H1 (cell line): ENCODE data around the gene CPSF2. TPM values are rescaled to one million over a fixed set of nuclear protein-coding genes. Genes with fewer than 3 reads are reported as not detected.

Source experiments
- CTCF ChIA-PET: fragments of 300-600 bp; sonication (Branson Sonifier 250); formaldehyde crosslinking; loops from one replicate; lab custom pipeline; 2021; ENCODE audit not compliant: partially characterized antibody; lab: Charles Lee
- POLR2A ChIA-PET: fragments of 300-600 bp; sonication (Branson Sonifier 250); formaldehyde crosslinking; loops from one replicate; lab custom pipeline; 2021; ENCODE audit warnings: inconsistent platforms; ENCODE audit not compliant: partially characterized antibody; lab: Charles Lee
- DNase-seq, 2 experiments: peaks; one replicate each; pipeline versions ENCODE4 v3.0.0 to v3.0.0-alpha.2; 2010 to 2022; ENCODE audit warnings: low spot score in 2 of 2, low read depth in 1 of 2, mixed read lengths in 1 of 2
- FAIRE-seq: peaks from 2 replicates; lab custom pipeline; 2011; peaks lifted over from hg19 to GRCh38; lab: Jason Lieb, UNC
- H2AFZ ChIP-seq: 2 replicates; pipeline ENCODE4 v1.8.1; 2012; ENCODE audit warnings: low read length, inconsistent platforms
- H2AK5ac ChIP-seq: 2 replicates; pipeline ENCODE4 v1.6.1; 2013; ENCODE audit warnings: low read depth, low read length
- H2BK120ac ChIP-seq: replicated peaks from 2 replicates; pipeline ENCODE3; 2013; ENCODE audit warnings: low read depth, low read length, inconsistent platforms
- H2BK12ac ChIP-seq: 2 replicates; pipeline ENCODE4 v1.6.1; 2013; ENCODE audit warnings: low read depth, low read length
- H2BK15ac ChIP-seq: 2 replicates; pipeline ENCODE4 v1.6.1; 2013; ENCODE audit warnings: low read length
- H2BK20ac ChIP-seq: 2 replicates; pipeline ENCODE4 v1.6.1; 2013; ENCODE audit warnings: low read length
- H2BK5ac ChIP-seq: 2 replicates; pipeline ENCODE4 v1.6.1; 2013; ENCODE audit warnings: low read depth, low read length
- H3K14ac ChIP-seq: 2 replicates; pipeline ENCODE4 v1.6.1; 2013; ENCODE audit warnings: inconsistent platforms; ENCODE audit not compliant: insufficient read length
- H3K18ac ChIP-seq: 2 replicates; pipeline ENCODE4 v1.6.1; 2013; ENCODE audit warnings: low read length; ENCODE audit errors: extremely low read depth
- H3K23ac ChIP-seq: 2 replicates; pipeline ENCODE4 v1.6.1; 2013; ENCODE audit warnings: inconsistent platforms; ENCODE audit not compliant: insufficient read length
- H3K23me2 ChIP-seq: 2 replicates; pipeline ENCODE4 v1.6.1; 2013; ENCODE audit warnings: low read depth, low read length
- H3K27ac ChIP-seq: 2 replicates; pipeline ENCODE4 v1.6.1; 2011; ENCODE audit warnings: low read depth, low read length, inconsistent platforms
- H3K27me3 ChIP-seq, 4 experiments: replicated peaks in 1 of 4; 1 replicate in 1 of 4; 2 replicates in 3 of 4; pipeline versions ENCODE4 v1.6.1 to v1.8.1; 2011 to 2013; ENCODE audit warnings: low read length in 3 of 4, mild to moderate bottlenecking in 3 of 4, inconsistent platforms in 2 of 4, mixed read lengths in 2 of 4, moderate library complexity in 1 of 4; ENCODE audit not compliant: control insufficient read depth in 3 of 4, insufficient read depth in 3 of 4; ENCODE audit errors: extremely low read depth in 1 of 4
- H3K36me3 ChIP-seq, 4 experiments: 2 replicates each; pipeline versions ENCODE4 v1.6.1 to v1.8.1; 2011 to 2013; ENCODE audit warnings: mild to moderate bottlenecking in 4 of 4, low read length in 3 of 4, moderate library complexity in 2 of 4, control low read depth in 1 of 4, inconsistent platforms in 1 of 4; ENCODE audit not compliant: insufficient read depth in 4 of 4, control insufficient read depth in 2 of 4
- H3K4ac ChIP-seq: replicated peaks from 2 replicates; pipeline ENCODE3; 2013; ENCODE audit warnings: low read length, low read depth, mixed read lengths, inconsistent platforms; ENCODE audit not compliant: insufficient read length
- H3K4me1 ChIP-seq, 4 experiments: replicated peaks in 1 of 4; 1 replicate in 1 of 4; 2 replicates in 3 of 4; pipeline versions ENCODE4 v1.6.1 to v1.8.1; 2011 to 2013; ENCODE audit warnings: low read length in 3 of 4, inconsistent platforms in 2 of 4, mixed read lengths in 1 of 4; ENCODE audit not compliant: insufficient read depth in 4 of 4, control insufficient read depth in 3 of 4
- H3K4me2 ChIP-seq, 2 experiments: 2 replicates each; pipeline versions ENCODE4 v1.6.1 to v1.8.1; 2011 to 2013; ENCODE audit warnings: low read depth in 2 of 2, low read length in 2 of 2, control low read depth in 1 of 2, inconsistent platforms in 1 of 2, mild to moderate bottlenecking in 1 of 2; ENCODE audit not compliant: insufficient read depth in 1 of 2
- H3K4me3 ChIP-seq, 4 experiments: fragments of 200-600, 300-600 bp in 1 of 4; sonication (generic), shearing (Covaris generic), sonication (Bioruptor Twin) in 1 of 4; 2 replicates each; pipeline versions ENCODE4 v1.5.1 to v1.8.1; 2011 to 2016; ENCODE audit warnings: low read length in 4 of 4, low read depth in 3 of 4, control low read depth in 2 of 4, inconsistent platforms in 2 of 4, mild to moderate bottlenecking in 2 of 4, mixed read lengths in 1 of 4, moderate library complexity in 1 of 4; ENCODE audit not compliant: insufficient read depth in 2 of 4; ENCODE audit errors: extremely low read depth in 1 of 4
- H3K56ac ChIP-seq: replicated peaks from 2 replicates; pipeline ENCODE3; 2013; ENCODE audit warnings: low read depth, mild to moderate bottlenecking, mixed read lengths, low read length, inconsistent platforms; ENCODE audit not compliant: insufficient read length
- H3K79me1 ChIP-seq: 2 replicates; pipeline ENCODE4 v1.6.1; 2013; ENCODE audit warnings: low read depth, low read length, control low read depth
- H3K79me2 ChIP-seq, 2 experiments: 2 replicates each; pipeline versions ENCODE4 v1.6.1 to v1.8.1; 2012 to 2013; ENCODE audit warnings: low read length in 2 of 2, mild to moderate bottlenecking in 2 of 2, inconsistent platforms in 1 of 2; ENCODE audit not compliant: insufficient read depth in 2 of 2, control insufficient read depth in 1 of 2
- H3K9ac ChIP-seq, 4 experiments: replicated peaks in 1 of 4; 1 replicate in 1 of 4; 2 replicates in 3 of 4; pipeline versions ENCODE4 v1.6.1 to v1.8.1; 2011 to 2013; ENCODE audit warnings: low read depth in 3 of 4, low read length in 3 of 4, control low read depth in 2 of 4, mild to moderate bottlenecking in 2 of 4, moderate library complexity in 2 of 4, inconsistent platforms in 1 of 4; ENCODE audit errors: extremely low read depth in 1 of 4
- H3K9me3 ChIP-seq, 2 experiments: 2 replicates each; pipeline versions ENCODE4 v1.6.1 to v1.8.1; 2012 to 2013; ENCODE audit warnings: mild to moderate bottlenecking in 2 of 2, moderate library complexity in 2 of 2, control low read depth in 1 of 2, inconsistent platforms in 1 of 2, low read depth in 1 of 2, low read length in 1 of 2, mixed read lengths in 1 of 2; ENCODE audit not compliant: insufficient read depth in 2 of 2
- H4K20me1 ChIP-seq, 2 experiments: replicated peaks in 1 of 2; 2 replicates each; pipeline versions ENCODE3 to v1.8.1; 2011 to 2013; ENCODE audit warnings: inconsistent platforms in 2 of 2, low read length in 2 of 2, mild to moderate bottlenecking in 1 of 2; ENCODE audit not compliant: insufficient read depth in 2 of 2, control insufficient read depth in 1 of 2
- H4K5ac ChIP-seq: 2 replicates; pipeline ENCODE4 v1.6.1; 2013; ENCODE audit warnings: low read length, low read depth, mixed read lengths, inconsistent platforms; ENCODE audit not compliant: insufficient read length
- H4K8ac ChIP-seq: 2 replicates; pipeline ENCODE4 v1.8.0; 2013; ENCODE audit warnings: mild to moderate bottlenecking, moderate library complexity, low read length, inconsistent platforms; ENCODE audit not compliant: insufficient read depth; ENCODE audit errors: extremely low read depth
- H4K91ac ChIP-seq: replicated peaks from 2 replicates; pipeline ENCODE3; 2013; ENCODE audit warnings: low read length, mixed read lengths, inconsistent platforms; ENCODE audit not compliant: insufficient read length
- BCL11A ChIP-seq, 2 experiments: IDR thresholded peaks; one replicate each; pipeline ENCODE4 v1.6.1; 2011; ENCODE audit warnings: low read depth in 2 of 2, low read length in 2 of 2, mild to moderate bottlenecking in 2 of 2
- BRCA1 ChIP-seq: IDR thresholded peaks from 2 replicates; pipeline ENCODE4 v1.6.1; 2012; ENCODE audit warnings: low read depth, low read length, improper control_type of control experiment
- JUN ChIP-seq: IDR thresholded peaks from 2 replicates; pipeline ENCODE4 v1.6.1; 2011; ENCODE audit warnings: low read depth, mild to moderate bottlenecking, improper control_type of control experiment, low read length
- MAX ChIP-seq: IDR thresholded peaks from 2 replicates; pipeline ENCODE4 v1.6.1; 2012; ENCODE audit warnings: inconsistent platforms
- NRF1 ChIP-seq: IDR thresholded peaks from 2 replicates; pipeline ENCODE4 v1.6.1; 2011; ENCODE audit warnings: mild to moderate bottlenecking, low read depth, low read length, improper control_type of control experiment
- POU5F1 ChIP-seq: IDR thresholded peaks from 2 replicates; pipeline ENCODE4 v1.6.1; 2011; ENCODE audit warnings: low read depth, mild to moderate bottlenecking, low read length, moderate library complexity
- RNF2 ChIP-seq: fragments of 200-900, 300-1000 bp; sonication (generic); IDR thresholded peaks from 2 replicates; pipeline ENCODE4 v1.7.1; 2016; ENCODE audit warnings: borderline replicate concordance, low read depth, mild to moderate bottlenecking, antibody characterized with exemption, low read length; ENCODE audit not compliant: poor library complexity, severe bottlenecking; ENCODE audit errors: missing control alignments
- SIN3A ChIP-seq, 2 experiments: IDR thresholded peaks in 1 of 2; conservative IDR thresholded peaks in 1 of 2; 2 replicates each; pipeline ENCODE4 v1.6.1; 2011 to 2012; ENCODE audit warnings: low read length in 2 of 2, improper control_type of control experiment in 1 of 2, low read depth in 1 of 2, mild to moderate bottlenecking in 1 of 2
- SIX5 ChIP-seq: IDR thresholded peaks from 2 replicates; pipeline ENCODE4 v1.6.1; 2011; ENCODE audit warnings: mild to moderate bottlenecking, low read depth, low read length
- SRF ChIP-seq: IDR thresholded peaks from 2 replicates; pipeline ENCODE4 v1.6.1; 2011; ENCODE audit warnings: mild to moderate bottlenecking, low read depth, low read length, moderate library complexity
- TAF7 ChIP-seq: optimal IDR thresholded peaks from 2 replicates; pipeline ENCODE3; 2011; ENCODE audit warnings: low read depth, mild to moderate bottlenecking, inconsistent platforms, low read length, moderate library complexity, borderline replicate concordance
- USF2 ChIP-seq: IDR thresholded peaks from 2 replicates; pipeline ENCODE4 v1.6.1; 2011; ENCODE audit warnings: low read length, improper control_type of control experiment
- WGBS, 2 experiments: shearing (Covaris generic) in 1 of 2; methylation state at CpG; one replicate each; pipeline versions ENCODE4 v1.1.6 to v1.1.7; 2013 to 2015; ENCODE audit warnings: low lambda C conversion rate in 2 of 2, mixed read lengths in 2 of 2, inconsistent platforms in 1 of 2, low coverage in 1 of 2, missing lambda C conversion rate in 1 of 2; ENCODE audit not compliant: insufficient replicate concordance in 2 of 2, insufficient coverage in 1 of 2, insufficient read length in 1 of 2; ENCODE audit errors: extremely low coverage in 1 of 2, missing lambda C conversion rate in 1 of 2; 5-methylcytosine and 5-hydroxymethylcytosine counted together
- polyA plus RNA-seq, 7 experiments: library from polyadenylated mRNA; depleted of rRNA in 3 of 7; stranded (reverse) in 5 of 7; unstranded in 2 of 7; fragments of >200 nt in 5 of 7; fragments of 200-250 nt in 2 of 7; gene quantifications; 1 replicate in 5 of 7; 2 replicates in 1 of 7; 4 replicates in 1 of 7; pipeline versions ENCODE4 v1.2.1 to v1.2.3, GENCODE V29; 2011 to 2013; ENCODE audit warnings: missing spikeins in 2 of 7, mixed read lengths in 2 of 7
- total RNA-seq: library from RNA; stranded (reverse); fragmentation: NEBNext Ultra II Directional; extraction: Animal tissue kit (Norgen Biotek cat#: 25700); gene quantifications from 2 replicates; pipeline ENCODE4 v1.2.1, GENCODE V29; 2021

CPSF2 gene
- total and polyA plus RNA-seq, 2 of the 8 experiments (the other 6 are each of a cell fraction or from before 2014, with no cell fraction given): 11.3 to 130 TPM

- peak overlapping the region; percentile 9; the same call in 1 of the 2 replicates for H2AK5ac ChIP-seq
- H3K27me3 ChIP-seq: no peaks in the 10 kb centered on the region
- no peak for TF ChIP-seq BCL11A (IDR thresholded peaks at IDR 0.05; ENCODE audit: low read depth in 2 of 2, low read length in 2 of 2)
- no peak for TF ChIP-seq SIX5
- TF ChIP-seq RNF2: no peak
- TF ChIP-seq BRCA1: no peak
- no peak for TF ChIP-seq SRF
- TF ChIP-seq POU5F1: no peak
- TF ChIP-seq NRF1: no peak
- TF ChIP-seq JUN: no peak
- no peak for TF ChIP-seq TAF7
- TF ChIP-seq SIN3A (conservative IDR thresholded peaks at IDR 0.05 in 1 of 2, IDR thresholded peaks at IDR 0.05 in 1 of 2; ENCODE audit: low read depth in 1 of 2, low read length in 2 of 2): no peak
- TF ChIP-seq USF2: no peak
- TF ChIP-seq MAX: no peak
Measured at GRCh38 chr14:92207928-92208265, 86.1 kb downstream of the CPSF2 start.

More at GRCh38 chr14:92207928-92208265, 86.1 kb downstream of the CPSF2 start:
- 83% methylated on average over 6 of the region's 6 CpGs; no CpG with 5 or more reads in 1 of the 2 experiments for WGBS, 2 experiments
- ChIA-PET POLR2A (interaction anchor here (0.9 kb wide), 1 partner anchor 9 kb away, joined by 4 read pairs; no protein-coding TSS in a partner anchor), CTCF (interaction anchor here (0.5 to 1.4 kb wide), 8 partner anchors 17 to 994 kb away, joined by 3 to 6 read pairs (median 3); no protein-coding TSS in a partner anchor)
- H2BK15ac ChIP-seq: no peak overlapping the region
- H4K91ac ChIP-seq: no peak overlapping the region
- no peak overlapping the region for H3K27ac ChIP-seq
- H3K4me3 ChIP-seq: no peak overlapping the region
- peak overlapping the region; percentile 75; the same call in 1 of the 2 replicates for H2BK12ac ChIP-seq
- no peak overlapping the region for H3K14ac ChIP-seq
- no peak overlapping the region for H2AFZ ChIP-seq
- no peaks in the 10 kb centered on the region for H4K20me1 ChIP-seq
- no peak overlapping the region for H3K23ac ChIP-seq
- H3K9me3 ChIP-seq: no peaks in the 10 kb centered on the region; a peak in 1 of 4 replicates
- no peak overlapping the region for H4K5ac ChIP-seq
- FAIRE-seq (no peak), DNase-seq (no peak)
- no peaks in the 10 kb centered on the region for H3K23me2 ChIP-seq
- H3K79me1 ChIP-seq: no peaks in the 10 kb centered on the region
- H2BK5ac ChIP-seq: no peak overlapping the region
- H3K79me2 ChIP-seq: no peaks in the 10 kb centered on the region
- no peak overlapping the region for H3K18ac ChIP-seq
- H3K36me3 ChIP-seq: no peaks in the 10 kb centered on the region
- H3K4me1 ChIP-seq: peaks cover 2 to 11% (median 5%) of the 10 kb centered on the region in 4 experiments; a peak in 6 of 7 replicates
- no peak overlapping the region for H4K8ac ChIP-seq
- no peak overlapping the region for H2BK120ac ChIP-seq
- H3K56ac ChIP-seq: no peak overlapping the region
- no peak overlapping the region for H3K9ac ChIP-seq
- H2BK20ac ChIP-seq: no peak overlapping the region
- H3K4ac ChIP-seq: no peak overlapping the region
- H3K4me2 ChIP-seq: no peak overlapping the region
